Colon (tissue), 2 donors: ENCODE measurements around the gene LRRC37A2.
A peak's percentile ranks its signal among the peaks of the same experiment; 100 is the strongest.
"Not testable (repeated sequence)": the region's sequence is repeated elsewhere in the genome, so short reads cannot be mapped to it uniquely, and the experiment has no call there.

Source experiments
- FAIRE-seq: peaks from 2 replicates; lab custom pipeline; 2012; peaks lifted over from hg19 to GRCh38; lab: Jason Lieb, UNC
- donor health status: control.
- donor health status: control.

The LRRC37A2 gene

GRCh38 chr17:46512168-46512567 is at the start of gene LRRC37A2:
Gene LRRC37A2, plus strand, starts transcription at chr17:46512468. Its CDS starts 245 bp downstream, at chr17:46512713.
- not testable (repeated sequence) for FAIRE-seq

- FAIRE-seq, result not testable (repeated sequence)
These were observed 44.6 kb upstream of the LRRC37A2 start for GRCh38 chr17:46467618-46468017.

GRCh38 chr17:46474489-46474888 is 37.8 kb upstream of the LRRC37A2 start:
- FAIRE-seq, result peak; percentile 79

- not testable (repeated sequence) for FAIRE-seq
These were observed 36.7 kb upstream of the LRRC37A2 start for GRCh38 chr17:46475583-46475982.

GRCh38 chr17:46478823-46479222 is 33.4 kb upstream of the LRRC37A2 start:
- not testable (repeated sequence) for FAIRE-seq

GRCh38 chr17:46481310-46481709 is 31.0 kb upstream of the LRRC37A2 start:
- FAIRE-seq, result peak; percentile 80

GRCh38 chr17:46492021-46492420 is 20.2 kb upstream of the LRRC37A2 start:
- FAIRE-seq, result not testable (repeated sequence)

- FAIRE-seq, result not testable (repeated sequence)
These were observed 12.7 kb upstream of the LRRC37A2 start for GRCh38 chr17:46499437-46500139.

- FAIRE-seq, result not testable (repeated sequence)
These were observed 6.4 kb upstream of the LRRC37A2 start for GRCh38 chr17:46505896-46506295.

- not testable (repeated sequence) for FAIRE-seq
These were observed 22.4 kb downstream of the LRRC37A2 start for GRCh38 chr17:46534716-46535115.

GRCh38 chr17:46548607-46549006 is 36.3 kb downstream of the LRRC37A2 start:
- not testable (repeated sequence) for FAIRE-seq

GRCh38 chr17:46559155-46559554 is 46.9 kb downstream of the LRRC37A2 start:
- FAIRE-seq, result not testable (repeated sequence)

- not testable (repeated sequence) for FAIRE-seq
These were observed 47.8 kb downstream of the LRRC37A2 start for GRCh38 chr17:46560048-46560447.

GRCh38 chr17:46566284-46566683 is 54.0 kb downstream of the LRRC37A2 start:
- FAIRE-seq, result not testable (repeated sequence)

- not testable (repeated sequence) for FAIRE-seq
These were observed 54.7 kb downstream of the LRRC37A2 start for GRCh38 chr17:46566980-46567379.

- not testable (repeated sequence) for FAIRE-seq
These were observed 59.5 kb downstream of the LRRC37A2 start for GRCh38 chr17:46571796-46572195.

GRCh38 chr17:46579083-46580075 is 67.1 kb downstream of the LRRC37A2 start, which contains the start of gene ARL17A:
Gene ARL17A, minus strand, starts transcription at chr17:46579691. Its CDS starts 3,369 bp downstream, at chr17:46576322.
- peak; percentile 92 for FAIRE-seq

GRCh38 chr17:46580082-46580481 is 67.8 kb downstream of the LRRC37A2 start:
- not testable (repeated sequence) for FAIRE-seq

- not testable (repeated sequence) for FAIRE-seq
These were observed 73.2 kb downstream of the LRRC37A2 start for GRCh38 chr17:46585444-46585843.

- FAIRE-seq, result not testable (repeated sequence)
These were observed 78.2 kb downstream of the LRRC37A2 start, which contains the start of gene NSF for GRCh38 chr17:46590157-46591146. Gene NSF, plus strand, starts transcription at chr17:46590669. Its CDS starts 107 bp downstream, at chr17:46590776.

GRCh38 chr17:46591332-46591731 is 79.1 kb downstream of the LRRC37A2 start:
- FAIRE-seq, result not testable (repeated sequence)
